ENCODE data around the gene MYRF.

GRCh38 chr11:61778920-61779650 is 26.6 kb downstream of the MYRF start:
- TF ChIP-seq CTCF (IDR thresholded peaks at IDR 0.05) (no peak), POLR2AphosphoS5 (IDR thresholded peaks at IDR 0.05) (no peak)

Data from stomach (tissue), 4 donors.